Panc1 (cell line): ENCODE measurements around the gene AP2B1. TPM values are rescaled to one million over a fixed set of nuclear protein-coding genes. Genes with fewer than 3 reads are reported as not detected.

Experiments
- ATAC-seq: fragments of 200-7000 bp; cut with Tn5 transposase; 2 replicates; pipeline ENCODE4 v1.9.1; 2020; ENCODE audit warnings: mild to moderate bottlenecking, moderate library complexity
- BruUV-seq: library from RNA; stranded (reverse); fragments of 400-500 nt; replicated peaks from 2 replicates; lab custom pipeline; 2021; lab: Mats Ljungman, UMichigan
- CTCF ChIA-PET: fragments of 300-600 bp; sonication (Branson Sonifier 250); formaldehyde crosslinking; loops from one replicate; lab custom pipeline; 2022; ENCODE audit warnings: antibody characterized with exemption; lab: Charles Lee
- POLR2A ChIA-PET: fragments of 300-600 bp; sonication (Branson Sonifier 250); formaldehyde crosslinking; loops from one replicate; lab custom pipeline; 2022; ENCODE audit warnings: antibody characterized with exemption; lab: Charles Lee
- DNase-seq: peaks from one replicate; pipeline ENCODE4 v3.0.0-alpha.2; 2010; ENCODE audit warnings: low read depth, low spot score
- H3K27ac ChIP-seq: 2 replicates; pipeline ENCODE4 v1.5.1; 2011; ENCODE audit warnings: mild to moderate bottlenecking, low read length, inconsistent platforms
- H3K27me3 ChIP-seq: fragments of 200-500 bp; sonication (Bioruptor generic); 2 replicates; pipeline ENCODE4 v1.6.0; 2014; ENCODE audit warnings: low read length, inconsistent platforms; ENCODE audit not compliant: control insufficient read depth, insufficient read depth
- H3K36me3 ChIP-seq: fragments of 200-500 bp; sonication (Bioruptor generic); 2 replicates; pipeline ENCODE4 v1.5.1; 2014; ENCODE audit warnings: inconsistent platforms, mild to moderate bottlenecking, low read length, moderate library complexity; ENCODE audit not compliant: control insufficient read depth, insufficient read depth
- H3K4me1 ChIP-seq: 2 replicates; pipeline ENCODE4 v1.5.1; 2011; ENCODE audit warnings: inconsistent platforms, mild to moderate bottlenecking, low read length, moderate library complexity; ENCODE audit not compliant: control insufficient read depth, insufficient read depth
- H3K4me3 ChIP-seq, 2 experiments: 2 replicates each; pipeline ENCODE4 v1.5.1; 2011 to 2012; ENCODE audit warnings: low read depth in 2 of 2, low read length in 2 of 2, mild to moderate bottlenecking in 2 of 2, inconsistent platforms in 1 of 2, moderate library complexity in 1 of 2
- H3K9me3 ChIP-seq: fragments of 200-500 bp; sonication (Bioruptor generic); 2 replicates; pipeline ENCODE4 v1.5.1; 2014; ENCODE audit warnings: low read depth, mild to moderate bottlenecking, inconsistent platforms, low read length, moderate library complexity; ENCODE audit not compliant: control insufficient read depth, insufficient read depth
- CTCF ChIP-seq: fragments of 450-650 bp; IDR thresholded peaks from 2 replicates; pipeline ENCODE4 v1.5.1; 2017; ENCODE audit warnings: mild to moderate bottlenecking
- POLR2AphosphoS5 ChIP-seq: IDR thresholded peaks from 2 replicates; pipeline ENCODE4 v1.6.1; 2012; ENCODE audit warnings: mild to moderate bottlenecking, low read depth, low read length, moderate library complexity
- SIN3A ChIP-seq: IDR thresholded peaks from 2 replicates; pipeline ENCODE4 v1.6.1; 2012; ENCODE audit warnings: low read depth, mild to moderate bottlenecking, low read length, moderate library complexity, borderline replicate concordance; ENCODE audit not compliant: insufficient read depth
- TCF7L2 ChIP-seq: IDR thresholded peaks from 2 replicates; pipeline ENCODE4 v1.6.1; 2011; ENCODE audit warnings: mild to moderate bottlenecking, low read depth, low read length, inconsistent platforms
- in situ Hi-C: cut with HindIII; loops from 2 replicates; pipeline ENCODE4 v1.10.0; 2016; ENCODE audit warnings: low sequenced_read_pairs, low pct_unique_long_range_greater_than_20kb
- intact Hi-C: fragments of 100-400 bp; cut with micrococcal nuclease; formaldehyde crosslinking; loops from one replicate; pipeline ENCODE4 v1.10.0; 2022; ENCODE audit not compliant: unreplicated experiment
- total RNA-seq: library from RNA; stranded (reverse); gene quantifications from one replicate; pipeline ENCODE4 v1.2.1, GENCODE V29; 2021; ENCODE audit not compliant: unreplicated experiment
- TF ChIP-seq, protein P1 (sequence below), 2 experiments: IDR thresholded peaks; 2 replicates each; pipeline ENCODE4 v1.6.1; 2011 to 2012; ENCODE audit warnings: low read depth in 2 of 2, control low read depth in 1 of 2, low read length in 1 of 2, mild to moderate bottlenecking in 1 of 2, moderate library complexity in 1 of 2; ENCODE audit not compliant: insufficient read depth in 1 of 2

Gene AP2B1
- total RNA-seq, 1 experiment from 2014 or later = 446 TPM

DNA sequence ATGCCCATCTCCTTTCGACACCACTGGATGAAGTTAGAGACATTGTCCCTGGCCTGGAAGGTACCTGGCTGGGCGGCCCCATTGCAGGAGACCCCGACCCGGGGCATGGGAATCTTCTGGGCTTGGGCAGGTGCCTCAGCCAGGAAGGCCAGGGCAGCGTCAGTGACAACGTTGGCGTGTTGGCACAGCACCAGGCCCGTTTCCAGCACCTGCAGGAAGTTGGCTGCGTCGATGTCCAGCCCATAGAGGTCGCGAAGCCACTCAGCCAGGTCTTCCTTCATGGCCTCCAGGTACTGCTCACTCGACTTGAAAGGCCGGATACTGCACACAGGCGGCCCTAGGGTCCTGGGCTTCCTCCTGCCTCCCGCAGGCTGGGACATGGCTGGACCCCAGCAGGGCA is 165.3 kb downstream of the AP2B1 start:
- Histone ChIP-seq H3K36me3 (no peaks in the 10 kb centered on the region), H3K27ac (no peak overlapping the region), H3K9me3 (no peaks in the 10 kb centered on the region), H3K4me3 (no peak overlapping the region), H3K27me3 (peaks cover 4% of the 10 kb centered on the region), H3K4me1 (peaks cover 13% of the 10 kb centered on the region)
- ATAC-seq (no peak), DNase-seq (no peak)
- intact Hi-C loops = no loop called here
- CTCF ChIA-PET = no interaction called here
- TF ChIP-seq TCF7L2 (no peak), POLR2AphosphoS5 (no peak), SIN3A (no peak), CTCF (no peak)
- TF ChIP-seq, protein P1, sequence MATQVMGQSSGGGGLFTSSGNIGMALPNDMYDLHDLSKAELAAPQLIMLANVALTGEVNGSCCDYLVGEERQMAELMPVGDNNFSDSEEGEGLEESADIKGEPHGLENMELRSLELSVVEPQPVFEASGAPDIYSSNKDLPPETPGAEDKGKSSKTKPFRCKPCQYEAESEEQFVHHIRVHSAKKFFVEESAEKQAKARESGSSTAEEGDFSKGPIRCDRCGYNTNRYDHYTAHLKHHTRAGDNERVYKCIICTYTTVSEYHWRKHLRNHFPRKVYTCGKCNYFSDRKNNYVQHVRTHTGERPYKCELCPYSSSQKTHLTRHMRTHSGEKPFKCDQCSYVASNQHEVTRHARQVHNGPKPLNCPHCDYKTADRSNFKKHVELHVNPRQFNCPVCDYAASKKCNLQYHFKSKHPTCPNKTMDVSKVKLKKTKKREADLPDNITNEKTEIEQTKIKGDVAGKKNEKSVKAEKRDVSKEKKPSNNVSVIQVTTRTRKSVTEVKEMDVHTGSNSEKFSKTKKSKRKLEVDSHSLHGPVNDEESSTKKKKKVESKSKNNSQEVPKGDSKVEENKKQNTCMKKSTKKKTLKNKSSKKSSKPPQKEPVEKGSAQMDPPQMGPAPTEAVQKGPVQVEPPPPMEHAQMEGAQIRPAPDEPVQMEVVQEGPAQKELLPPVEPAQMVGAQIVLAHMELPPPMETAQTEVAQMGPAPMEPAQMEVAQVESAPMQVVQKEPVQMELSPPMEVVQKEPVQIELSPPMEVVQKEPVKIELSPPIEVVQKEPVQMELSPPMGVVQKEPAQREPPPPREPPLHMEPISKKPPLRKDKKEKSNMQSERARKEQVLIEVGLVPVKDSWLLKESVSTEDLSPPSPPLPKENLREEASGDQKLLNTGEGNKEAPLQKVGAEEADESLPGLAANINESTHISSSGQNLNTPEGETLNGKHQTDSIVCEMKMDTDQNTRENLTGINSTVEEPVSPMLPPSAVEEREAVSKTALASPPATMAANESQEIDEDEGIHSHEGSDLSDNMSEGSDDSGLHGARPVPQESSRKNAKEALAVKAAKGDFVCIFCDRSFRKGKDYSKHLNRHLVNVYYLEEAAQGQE (IDR thresholded peaks at IDR 0.05; ENCODE audit: insufficient read depth in 1 of 2, low read depth in 2 of 2, low read length in 1 of 2) = no peak
- POLR2A ChIA-PET = interaction anchor here (0.5 to 1.3 kb wide), 2 partner anchors 56 to 157 kb away, joined by 3 to 10 read pairs; partner anchors contain the start of gene TAF15
- in situ Hi-C loops = no loop called here
- no TSS peak for BruUV-seq

DNA sequence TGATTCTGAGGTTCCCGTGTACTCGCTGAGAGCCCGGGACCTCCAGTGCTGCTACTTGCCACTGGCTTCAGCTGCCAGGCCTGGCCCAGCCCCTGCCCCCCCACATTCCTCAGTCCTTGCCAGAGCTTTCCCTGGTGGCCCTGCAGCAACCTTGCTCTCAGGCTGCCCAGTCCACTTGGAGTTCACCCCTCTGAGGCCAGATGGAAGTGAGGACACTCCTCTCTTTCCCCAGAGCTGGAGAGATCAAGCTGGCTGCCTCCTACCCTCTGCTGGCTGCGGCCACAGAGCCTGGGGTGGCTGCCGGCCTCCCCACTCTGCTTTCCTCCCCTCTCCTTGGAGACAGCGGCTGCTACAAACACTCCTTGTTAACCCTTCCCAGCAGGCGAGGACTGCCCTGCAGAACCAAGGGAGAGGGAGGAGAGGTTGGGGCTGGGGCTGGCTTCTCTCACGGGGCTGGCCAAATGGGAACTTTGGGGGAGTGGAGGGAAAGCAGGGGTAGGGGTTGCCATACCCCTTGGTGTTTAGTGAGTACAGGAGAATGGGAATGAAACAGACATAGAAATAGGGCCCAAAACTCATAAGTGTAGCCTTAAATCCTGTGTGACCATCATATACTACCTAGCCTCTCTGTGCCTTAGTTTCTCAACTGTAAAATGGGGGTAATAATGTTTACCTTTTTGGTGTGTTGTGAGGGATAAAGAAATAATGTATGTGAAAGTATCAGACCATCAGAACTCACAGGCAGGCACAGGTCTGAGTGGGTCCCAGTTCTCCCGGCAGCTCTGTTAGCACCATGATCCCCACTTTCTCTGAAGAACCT is 166.0 kb downstream of the AP2B1 start, which contains the start of gene GAS2L2:
Gene GAS2L2 (minus strand): TSS at position 295 of the 820 bp plus-strand sequence. CDS start 389 bp downstream, outside the sequence.
- peak; percentile 8; the same call in 1 of the 2 replicates for ATAC-seq
- in situ Hi-C loops = no loop called here

More for the DNA sequence above, 166.0 kb downstream of the AP2B1 start, which contains the start of gene GAS2L2:
- no peaks in the 10 kb centered on the region for H3K9me3 ChIP-seq
- no peak within 1 kb of the TSS for H3K27ac ChIP-seq
- TF ChIP-seq POLR2AphosphoS5 (no peak), SIN3A (no peak), CTCF (no peak)
- H3K27me3 ChIP-seq = peaks cover 4% of the 10 kb centered on the region
- H3K36me3 ChIP-seq = no peaks in the 10 kb centered on the region
- H3K4me3 ChIP-seq = no peak within 1 kb of the TSS
- no peak for DNase-seq
- no TSS peak for BruUV-seq
- ChIA-PET CTCF (no interaction called here), POLR2A (interaction anchor here (0.5 to 1.3 kb wide), 2 partner anchors 56 to 156 kb away, joined by 3 to 10 read pairs; partner anchors contain the start of gene TAF15)
- peaks cover 8% of the 10 kb centered on the region for H3K4me1 ChIP-seq
- intact Hi-C loops = no loop called here
